Adipocyte (in vitro differentiated cells): ENCODE measurements around the gene TAX1BP1.
A peak's percentile ranks its signal among the peaks of the same experiment; 100 is the strongest.

Source experiments
- DNase-seq: peaks from one replicate; pipeline ENCODE4 v3.0.0-alpha.2; 2015; ENCODE audit warnings: low read depth
- H3K27me3 ChIP-seq: replicated peaks from 2 replicates; pipeline ENCODE4 v1.7.0; 2013; ENCODE audit warnings: mild to moderate bottlenecking, low read length, moderate library complexity; ENCODE audit not compliant: control insufficient read depth, insufficient read depth
- H3K36me3 ChIP-seq: 2 replicates; pipeline ENCODE4 v1.7.0; 2013; ENCODE audit warnings: low read length, mild to moderate bottlenecking, moderate library complexity; ENCODE audit not compliant: control insufficient read depth, insufficient read depth, severe bottlenecking
- H3K4me1 ChIP-seq: 2 replicates; pipeline ENCODE4 v1.7.0; 2013; ENCODE audit warnings: mild to moderate bottlenecking, low read length, moderate library complexity; ENCODE audit not compliant: control insufficient read depth, insufficient read depth
- H3K4me3 ChIP-seq: 2 replicates; pipeline ENCODE4 v1.7.0; 2013; ENCODE audit warnings: mild to moderate bottlenecking, low read length, moderate library complexity
- H3K9ac ChIP-seq: 2 replicates; pipeline ENCODE4 v1.7.0; 2013; ENCODE audit warnings: mild to moderate bottlenecking, low read length, moderate library complexity
- H3K9me3 ChIP-seq: 2 replicates; pipeline ENCODE4 v1.7.0; 2013; ENCODE audit warnings: mild to moderate bottlenecking, low read length, moderate library complexity; ENCODE audit not compliant: control insufficient read depth

TAX1BP1 gene

GRCh38 chr7:27709137-27710075, 30.6 kb upstream of the TAX1BP1 start:
- no peaks in the 10 kb centered on the region for H3K36me3 ChIP-seq
- no peaks in the 10 kb centered on the region for H3K9me3 ChIP-seq
- DNase-seq, result peak; percentile 73
- no peak overlapping the region for H3K9ac ChIP-seq
- H3K4me3 ChIP-seq, result peak overlapping the region; percentile 37
- H3K4me1 ChIP-seq, result peaks cover 19% of the 10 kb centered on the region
- no peaks in the 10 kb centered on the region for H3K27me3 ChIP-seq

- H3K4me1 ChIP-seq, result peaks cover 18% of the 10 kb centered on the region
- H3K9me3 ChIP-seq, result no peaks in the 10 kb centered on the region
- H3K36me3 ChIP-seq, result no peaks in the 10 kb centered on the region
- no peak overlapping the region for H3K9ac ChIP-seq
- H3K4me3 ChIP-seq, result no peak overlapping the region
- DNase-seq, result no peak
- no peaks in the 10 kb centered on the region for H3K27me3 ChIP-seq
Observed at GRCh38 chr7:27712217-27712616, 27.7 kb upstream of the TAX1BP1 start.

DNA sequence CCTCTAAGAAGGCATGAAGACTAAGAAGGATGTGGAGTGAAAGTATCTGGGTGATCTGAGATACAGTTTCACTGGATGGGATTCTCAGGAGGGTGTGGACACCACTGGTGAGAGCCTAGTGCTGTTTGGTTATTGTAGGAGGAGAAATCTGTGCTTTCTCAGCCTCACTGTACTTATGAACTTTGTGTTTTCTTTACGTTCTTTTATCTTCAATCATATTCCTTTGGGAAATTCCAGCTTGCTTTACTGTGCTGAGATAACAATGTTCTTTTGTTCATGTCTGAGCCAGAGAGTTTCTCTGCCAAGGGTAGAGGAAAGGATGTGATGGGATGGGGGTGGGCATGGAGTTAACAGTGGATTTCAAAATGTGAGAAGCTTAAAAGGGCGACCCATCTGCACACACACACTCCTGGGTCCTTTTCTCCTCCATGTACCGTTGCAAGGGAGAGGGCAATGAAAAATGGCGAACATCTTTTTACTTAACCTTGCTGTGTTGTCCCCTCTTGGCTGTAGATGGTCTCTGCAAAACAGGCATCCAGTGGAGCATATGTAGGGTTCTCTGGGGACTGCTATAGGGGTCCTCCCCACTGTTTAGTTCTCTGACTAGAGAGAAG, 25.0 kb upstream of the TAX1BP1 start:
- Histone ChIP-seq H3K36me3 (no peaks in the 10 kb centered on the region), H3K9ac (no peak overlapping the region), H3K27me3 (no peaks in the 10 kb centered on the region), H3K4me1 (peaks cover 6% of the 10 kb centered on the region), H3K4me3 (no peak overlapping the region), H3K9me3 (no peaks in the 10 kb centered on the region)
- DNase-seq, result peak; percentile 47

DNA sequence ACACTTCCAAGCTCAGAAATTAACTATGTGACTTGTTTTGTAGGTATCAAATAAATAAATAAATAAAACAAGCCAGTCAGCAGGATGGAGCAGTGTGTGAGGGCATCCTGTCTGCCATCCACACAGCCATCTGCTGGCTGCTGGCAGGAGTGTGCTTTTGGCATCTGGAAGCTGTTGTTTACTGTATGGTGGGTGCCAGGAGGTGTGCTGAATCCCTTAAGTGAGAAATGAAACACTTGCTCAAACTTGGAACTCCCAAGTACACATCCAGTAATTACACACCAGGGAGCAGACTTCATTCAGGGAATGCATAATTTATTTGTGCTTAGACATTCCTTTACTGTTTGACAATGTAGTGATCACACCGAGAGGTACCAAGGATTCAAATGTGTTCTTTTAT, 16.9 kb upstream of the TAX1BP1 start:
- Histone ChIP-seq H3K9me3 (no peaks in the 10 kb centered on the region), H3K27me3 (no peaks in the 10 kb centered on the region), H3K36me3 (no peaks in the 10 kb centered on the region), H3K4me3 (no peak overlapping the region), H3K9ac (no peak overlapping the region), H3K4me1 (peaks cover 5% of the 10 kb centered on the region)
- DNase-seq, result no peak

- Histone ChIP-seq H3K9me3 (no peaks in the 10 kb centered on the region), H3K4me1 (peaks cover 5% of the 10 kb centered on the region), H3K9ac (no peak overlapping the region), H3K4me3 (no peak overlapping the region), H3K27me3 (no peaks in the 10 kb centered on the region), H3K36me3 (no peaks in the 10 kb centered on the region)
- no peak for DNase-seq
Observed at GRCh38 chr7:27727058-27727457, 12.9 kb upstream of the TAX1BP1 start.

DNA sequence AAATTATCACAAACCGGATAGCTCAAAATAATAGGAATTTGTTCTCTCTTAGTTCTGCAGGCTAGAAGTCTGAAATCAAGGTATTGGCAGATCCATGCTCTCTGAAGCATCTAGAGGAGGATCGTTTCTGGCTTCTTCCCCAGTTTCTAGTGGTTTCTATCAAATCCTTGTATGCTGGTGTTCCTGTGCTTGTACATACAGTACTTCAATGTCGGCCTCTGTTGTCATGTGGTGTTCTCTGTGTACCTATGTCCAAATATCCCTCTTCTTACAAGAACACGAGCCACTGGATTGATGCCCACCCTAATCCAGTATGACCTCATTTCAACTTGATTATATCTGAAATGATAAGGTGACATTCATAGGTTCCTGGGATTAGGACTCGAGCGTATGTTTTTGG, 9.8 kb upstream of the TAX1BP1 start:
- Histone ChIP-seq H3K4me3 (no peak overlapping the region), H3K4me1 (no peaks in the 10 kb centered on the region), H3K9me3 (no peaks in the 10 kb centered on the region), H3K36me3 (no peaks in the 10 kb centered on the region), H3K9ac (no peak overlapping the region), H3K27me3 (no peaks in the 10 kb centered on the region)
- DNase-seq, result no peak

GRCh38 chr7:27734583-27734982, 5.4 kb upstream of the TAX1BP1 start:
- no peak overlapping the region for H3K9ac ChIP-seq
- no peaks in the 10 kb centered on the region for H3K9me3 ChIP-seq
- H3K4me1 ChIP-seq, result peaks cover 7% of the 10 kb centered on the region
- H3K36me3 ChIP-seq, result no peaks in the 10 kb centered on the region
- H3K27me3 ChIP-seq, result no peaks in the 10 kb centered on the region
- DNase-seq, result no peak
- no peak overlapping the region for H3K4me3 ChIP-seq

DNA sequence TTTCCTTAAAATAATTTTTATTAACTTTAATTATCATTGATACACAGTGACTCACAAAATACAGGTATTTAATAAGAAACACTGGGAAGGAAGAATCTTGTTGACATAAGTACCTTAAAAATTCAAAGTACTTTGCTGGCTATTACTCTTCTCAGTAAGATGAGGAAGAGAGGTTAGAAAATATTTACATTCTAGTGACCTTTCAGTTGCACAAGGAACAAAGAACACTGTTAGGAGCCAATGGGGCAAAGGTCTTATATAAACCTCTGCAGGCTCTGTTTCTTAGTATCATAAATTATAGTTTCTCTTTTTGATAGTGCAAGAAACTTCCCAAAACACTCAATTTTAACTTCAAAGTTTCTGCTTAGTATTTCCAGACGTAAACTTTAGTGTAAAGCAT, 4.8 kb upstream of the TAX1BP1 start:
- Histone ChIP-seq H3K9me3 (no peaks in the 10 kb centered on the region), H3K9ac (no peak overlapping the region), H3K4me3 (no peak overlapping the region), H3K36me3 (no peaks in the 10 kb centered on the region), H3K4me1 (peaks cover 7% of the 10 kb centered on the region), H3K27me3 (no peaks in the 10 kb centered on the region)
- DNase-seq, result no peak

- H3K4me1 ChIP-seq, result peaks cover 7% of the 10 kb centered on the region
- no peak overlapping the region for H3K4me3 ChIP-seq
- H3K9me3 ChIP-seq, result no peaks in the 10 kb centered on the region
- no peak for DNase-seq
- H3K27me3 ChIP-seq, result no peaks in the 10 kb centered on the region
- no peak overlapping the region for H3K9ac ChIP-seq
- H3K36me3 ChIP-seq, result no peaks in the 10 kb centered on the region
Observed at GRCh38 chr7:27735831-27736230, 4.1 kb upstream of the TAX1BP1 start.

GRCh38 chr7:27737178-27737577, 2.8 kb upstream of the TAX1BP1 start:
- H3K36me3 ChIP-seq, result no peaks in the 10 kb centered on the region
- H3K4me3 ChIP-seq, result no peak overlapping the region
- H3K27me3 ChIP-seq, result no peaks in the 10 kb centered on the region
- DNase-seq, result no peak
- H3K9me3 ChIP-seq, result no peaks in the 10 kb centered on the region
- H3K4me1 ChIP-seq, result peaks cover 9% of the 10 kb centered on the region
- no peak overlapping the region for H3K9ac ChIP-seq

DNA sequence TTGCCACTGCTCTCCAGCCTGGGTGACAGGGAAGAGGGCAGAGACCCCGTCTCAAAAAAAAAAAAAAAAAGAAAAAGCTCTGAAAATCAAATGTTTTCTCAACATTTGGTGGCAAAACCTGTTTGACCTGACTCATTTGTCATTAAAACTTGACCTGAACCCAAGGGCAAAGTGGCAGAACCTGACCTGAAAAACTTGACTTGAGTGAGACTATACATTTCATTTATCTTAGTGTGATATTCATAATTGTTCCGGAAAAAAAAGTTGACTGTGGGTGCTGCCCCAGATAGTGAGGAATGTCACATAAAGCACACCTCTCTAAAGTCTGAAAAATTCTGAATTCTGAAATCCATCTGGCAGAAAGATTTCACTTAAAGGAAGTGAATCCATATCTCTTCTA, 2.3 kb upstream of the TAX1BP1 start:
- H3K36me3 ChIP-seq, result no peaks in the 10 kb centered on the region
- no peak overlapping the region for H3K9ac ChIP-seq
- H3K9me3 ChIP-seq, result no peaks in the 10 kb centered on the region
- no peaks in the 10 kb centered on the region for H3K27me3 ChIP-seq
- no peak overlapping the region for H3K4me3 ChIP-seq
- DNase-seq, result no peak
- peaks cover 13% of the 10 kb centered on the region for H3K4me1 ChIP-seq
